GF-D8 (cell line): Measurements from ENCODE around the gene EHMT1.
"Not testable (repeated sequence)": the region's sequence is repeated elsewhere in the genome, so short reads cannot be mapped to it uniquely, and the experiment has no call there.

ENCODE experiments used
- DNase-seq: peaks from one replicate; lab custom pipeline; 2025; lab: John Stamatoyannopoulos, UW

Gene EHMT1

DNA sequence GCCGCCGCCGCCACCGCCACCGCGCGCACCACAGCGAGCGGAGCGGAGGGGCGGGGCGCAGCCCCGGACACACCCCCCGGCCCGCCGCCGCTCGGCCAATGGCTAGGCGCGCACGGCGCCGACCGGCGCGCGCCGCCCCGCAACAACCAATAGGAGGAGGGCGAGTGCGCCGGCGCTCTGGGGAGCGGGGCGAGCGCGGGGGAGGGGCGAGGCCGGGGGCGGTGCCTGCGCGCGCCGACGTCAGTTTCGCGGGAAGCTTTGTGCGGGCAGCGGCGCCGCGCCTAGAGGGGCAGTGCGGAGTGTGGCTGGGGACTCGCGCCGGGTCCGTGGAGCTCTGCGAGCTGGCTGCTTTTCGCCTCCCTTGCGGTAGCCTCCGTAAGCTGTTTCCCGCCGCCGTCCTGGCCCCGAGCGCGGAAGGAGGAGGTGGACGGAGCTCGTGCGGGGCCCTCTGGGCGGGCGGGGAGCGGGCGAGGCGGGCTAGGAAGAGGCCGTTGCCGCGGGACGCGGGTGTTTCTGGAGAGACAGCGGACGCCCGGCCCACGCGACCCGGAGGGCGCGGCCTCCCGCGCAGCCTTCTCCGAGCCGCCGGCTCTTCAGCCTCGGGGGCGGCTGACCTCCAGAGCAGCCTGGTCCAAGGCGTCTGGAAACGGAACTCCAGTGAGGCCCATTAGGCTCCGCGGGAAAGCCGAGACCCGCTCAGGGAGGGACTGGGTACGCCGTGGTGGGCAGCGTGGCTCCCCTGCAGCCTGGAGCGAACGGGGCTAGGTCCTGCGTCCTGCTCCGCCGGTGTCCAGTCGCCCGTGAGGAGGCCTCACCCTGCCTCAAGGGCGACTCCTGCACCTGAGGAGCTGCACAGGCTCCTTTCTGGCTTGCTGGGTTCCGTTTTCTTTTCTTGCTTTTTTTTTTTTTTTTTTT lies 28.1 kb upstream of the EHMT1 start, which contains the start of gene ZMYND19:
Gene ZMYND19 (minus strand): TSS at position 44 of the 915 bp plus-strand sequence. CDS start 249 bp downstream, outside the sequence.
- DNase-seq: peak; percentile 72

DNA sequence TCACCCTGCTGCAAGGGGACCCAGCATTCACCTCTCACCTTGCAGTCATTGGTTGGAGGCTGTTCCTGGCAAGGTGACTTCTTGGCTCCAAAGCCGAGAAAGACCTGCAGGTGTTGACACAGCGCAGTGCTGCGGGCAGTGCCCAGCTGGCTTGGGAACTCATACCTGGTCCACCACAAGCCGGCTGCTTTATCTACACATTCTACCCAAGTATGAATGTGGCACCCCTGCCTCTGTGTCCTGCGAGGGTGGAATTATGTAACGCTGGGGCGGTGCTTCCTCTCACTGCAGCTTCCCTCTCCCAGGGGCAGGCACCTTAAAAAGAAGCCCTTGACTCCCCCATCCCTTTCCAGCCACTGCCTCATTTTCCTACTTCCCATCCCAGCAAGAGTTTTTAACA lies 26.0 kb upstream of the EHMT1 start:
- DNase-seq: peak; percentile 24

DNA sequence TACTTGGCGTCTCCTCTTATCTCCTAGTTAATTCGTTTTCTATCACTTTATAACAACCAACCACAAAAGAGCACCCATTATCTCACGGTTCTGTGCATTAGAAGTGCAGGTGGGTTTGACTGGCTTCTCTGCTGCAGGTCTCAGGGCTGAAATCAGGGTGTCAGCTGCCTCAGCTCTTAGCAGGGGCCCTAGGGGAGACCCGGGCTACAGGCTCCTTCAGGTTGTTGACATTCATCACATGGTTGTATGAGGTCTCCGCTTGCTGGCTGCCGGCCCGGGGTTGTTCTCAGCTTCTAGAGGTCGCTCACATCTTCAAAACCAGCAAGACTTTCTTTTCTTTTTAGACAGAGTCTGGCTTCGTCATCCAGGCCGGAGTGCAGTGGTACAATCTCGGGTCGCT lies 25.6 kb upstream of the EHMT1 start:
- DNase-seq: no peak

DNA sequence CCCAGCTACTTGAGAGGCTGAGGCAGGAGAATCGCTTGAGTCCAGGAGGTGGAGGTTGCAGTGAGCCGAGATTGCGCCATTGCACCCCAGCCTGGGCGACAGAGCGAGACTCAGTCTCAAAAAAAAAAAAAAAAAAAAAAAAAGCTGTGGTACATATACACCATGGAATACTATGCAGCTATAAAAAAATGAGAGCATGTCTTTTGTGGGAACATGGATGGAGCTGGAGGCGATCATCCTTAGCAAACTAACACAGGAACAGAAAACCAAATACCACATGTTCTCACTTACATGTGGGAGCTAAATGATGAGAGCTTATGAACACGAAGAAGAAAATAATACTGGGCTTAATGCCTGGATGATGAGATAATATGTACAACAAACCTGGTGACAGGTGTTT lies 22.2 kb upstream of the EHMT1 start:
- not testable (repeated sequence) for DNase-seq

DNA sequence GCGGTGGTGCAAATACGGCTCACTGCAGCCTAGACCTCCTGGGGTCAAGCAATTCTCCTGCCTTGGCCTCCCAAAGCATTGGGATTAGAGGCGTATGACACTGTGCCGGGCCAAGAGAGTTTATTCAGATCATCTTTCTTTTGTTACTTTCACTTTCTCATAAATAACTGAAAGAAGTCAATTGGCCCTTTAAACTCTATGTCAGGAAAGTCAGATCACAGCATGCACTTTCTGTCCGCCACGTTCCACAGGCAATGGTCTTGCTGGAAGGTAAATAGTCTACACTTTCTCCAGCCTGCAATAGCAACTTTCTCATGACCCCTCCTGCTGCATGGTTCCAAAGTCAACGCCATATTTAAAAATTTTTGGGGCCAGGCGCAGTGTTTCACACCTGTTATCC lies 19.9 kb upstream of the EHMT1 start:
- no peak for DNase-seq

DNA sequence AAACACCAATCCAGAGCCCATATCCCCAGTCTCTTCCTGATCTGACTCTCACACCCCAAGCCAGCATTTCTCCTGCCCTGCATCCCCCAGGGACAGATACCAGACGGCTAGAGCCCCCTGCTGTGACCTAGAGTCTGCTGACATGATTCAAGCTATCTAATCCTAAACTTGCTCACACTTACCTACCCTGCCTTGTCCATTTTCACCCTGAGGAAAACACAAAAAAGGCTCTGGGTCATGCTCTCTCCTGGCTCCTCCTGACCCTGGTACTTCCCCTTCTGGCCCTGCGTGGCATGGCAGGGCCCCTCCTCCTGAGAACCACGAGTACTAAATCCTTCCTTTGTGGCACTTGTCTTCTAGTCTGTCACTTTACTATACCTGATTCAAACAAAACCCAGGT lies 16.1 kb upstream of the EHMT1 start:
- DNase-seq: peak; percentile 36

DNA sequence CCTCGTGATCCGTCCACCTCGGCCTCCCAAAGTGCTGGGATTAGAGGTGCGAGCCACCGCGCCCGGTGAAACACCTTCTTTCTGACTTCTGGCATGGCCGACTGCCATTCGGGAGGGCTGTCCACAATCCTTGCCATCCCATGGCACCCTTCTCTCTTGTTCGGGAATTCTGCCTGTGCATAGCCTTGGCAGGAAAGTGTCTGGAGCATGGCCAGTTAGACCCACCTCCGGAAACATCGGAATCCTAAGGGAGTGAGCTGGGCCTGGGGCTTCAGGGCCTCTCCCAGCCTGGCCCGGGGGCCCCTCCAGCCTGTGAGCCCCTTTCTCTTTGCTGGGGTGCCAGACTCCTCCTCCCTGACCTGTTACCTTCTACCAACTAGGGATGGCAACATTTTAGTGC lies 14.9 kb upstream of the EHMT1 start:
- no peak for DNase-seq

DNA sequence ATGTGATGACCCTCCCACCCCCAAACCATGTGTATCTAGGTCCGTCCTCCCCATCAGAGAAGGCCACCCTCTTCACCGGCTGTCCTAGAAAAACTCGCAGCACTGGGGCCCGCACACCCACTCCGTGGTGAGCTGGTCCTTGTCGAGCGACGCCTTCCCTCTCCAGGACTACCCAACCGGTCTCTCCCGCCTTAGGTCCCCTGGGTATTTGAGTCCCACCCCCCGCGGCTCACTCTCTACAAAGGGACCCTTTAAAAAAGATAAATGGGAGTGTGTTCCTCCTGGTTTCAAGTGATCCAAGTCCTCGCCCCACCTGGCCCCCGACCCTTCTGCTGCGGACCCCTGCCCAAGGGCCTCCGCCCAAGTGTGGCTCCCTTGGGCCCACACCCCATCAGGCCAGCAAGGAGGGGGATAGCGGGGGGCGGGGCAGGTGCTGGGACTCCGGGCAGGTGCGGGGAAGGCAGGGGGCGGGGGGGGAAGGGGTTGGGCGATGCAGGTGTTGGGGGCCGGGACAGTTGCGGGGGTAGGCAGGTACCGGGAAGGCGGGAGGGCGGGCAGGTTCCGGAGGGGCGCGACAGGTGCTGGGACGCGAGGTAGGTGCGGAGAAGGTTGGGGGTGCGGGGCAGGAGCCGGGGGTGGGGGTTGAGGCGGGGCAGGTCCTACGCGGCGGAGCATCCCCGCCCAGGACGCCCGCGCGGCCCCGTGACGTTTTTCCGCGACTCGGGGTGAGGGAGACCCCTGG lies 14.3 kb upstream of the EHMT1 start:
- no peak for DNase-seq

DNA sequence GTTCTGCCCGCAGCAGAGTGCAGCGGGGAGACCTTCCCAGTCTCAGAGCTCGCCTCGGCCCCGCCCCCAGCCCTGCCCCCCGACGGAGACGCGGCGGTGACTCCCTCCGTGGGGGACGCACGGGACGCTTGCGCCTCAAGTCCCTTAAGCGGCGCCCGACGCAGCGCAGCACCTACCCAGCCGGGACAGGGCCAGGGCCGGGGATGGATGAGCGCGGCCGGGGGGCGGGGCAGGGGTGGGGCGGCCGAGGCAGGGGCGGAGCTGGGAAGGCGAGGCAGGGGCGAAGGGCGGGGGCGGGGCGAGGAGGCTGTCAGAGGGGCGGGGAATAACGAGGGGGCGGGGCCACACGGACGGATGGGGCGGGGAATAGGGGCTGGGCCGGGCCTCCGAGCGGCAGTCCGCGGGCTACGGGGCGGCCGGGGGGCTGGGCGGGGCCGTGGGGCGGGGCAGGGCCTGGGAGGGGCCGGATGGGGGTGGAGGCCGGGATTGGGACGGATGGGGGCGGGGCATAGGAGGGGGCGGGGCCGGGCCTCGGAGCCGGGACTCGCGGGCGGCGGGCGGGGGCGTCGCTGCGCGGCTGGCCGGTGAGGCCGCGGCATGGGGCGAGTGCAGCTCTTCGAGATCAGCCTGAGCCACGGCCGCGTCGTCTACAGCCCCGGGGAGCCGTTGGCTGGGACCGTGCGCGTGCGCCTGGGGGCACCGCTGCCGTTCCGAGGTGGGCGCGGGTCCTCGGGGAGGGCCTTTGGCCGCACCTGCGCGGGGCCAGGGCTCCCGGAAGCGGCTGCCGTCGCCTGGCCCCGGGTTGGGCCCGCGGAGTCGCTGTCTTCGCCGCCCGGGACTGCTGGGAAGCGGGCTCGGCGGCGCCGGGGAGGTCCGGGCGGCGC lies 13.4 kb upstream of the EHMT1 start, which contains the start of gene ARRDC1:
Gene ARRDC1 (plus strand): TSS at position 566 of the 884 bp plus-strand sequence. CDS start 32 bp downstream, at position 598.
- peak; percentile 79 for DNase-seq

DNA sequence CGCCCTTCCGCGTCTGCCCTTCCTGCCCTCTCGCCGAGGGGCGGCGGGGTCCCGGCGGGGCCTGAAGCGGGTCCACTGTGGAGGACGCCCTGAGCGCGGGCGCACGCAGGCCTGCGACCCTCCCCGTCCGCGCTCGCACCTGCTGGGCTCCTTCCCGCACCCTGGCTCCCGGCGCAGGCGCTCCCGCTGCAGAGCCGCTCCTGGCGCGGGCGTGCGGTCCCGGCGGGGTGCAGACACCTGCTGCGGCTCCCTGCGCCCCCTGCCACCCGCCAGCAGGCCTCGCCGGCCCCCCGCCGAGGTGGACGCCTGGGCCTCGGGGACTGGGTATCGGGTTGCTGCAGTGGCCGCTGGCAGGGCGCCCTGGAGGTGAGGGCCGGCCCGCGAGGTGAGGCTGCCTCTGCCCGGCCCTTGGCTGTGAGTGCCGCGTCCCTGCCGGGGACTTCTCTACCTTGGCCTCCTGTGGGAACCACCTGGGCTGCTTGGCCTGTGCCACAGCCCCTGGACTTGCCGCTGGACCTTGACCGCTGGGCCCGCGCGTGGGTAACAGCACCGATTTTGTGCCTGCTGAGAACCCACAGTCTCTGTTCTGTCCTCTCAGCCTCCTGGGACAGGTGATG lies 12.7 kb upstream of the EHMT1 start:
- DNase-seq: no peak

DNA sequence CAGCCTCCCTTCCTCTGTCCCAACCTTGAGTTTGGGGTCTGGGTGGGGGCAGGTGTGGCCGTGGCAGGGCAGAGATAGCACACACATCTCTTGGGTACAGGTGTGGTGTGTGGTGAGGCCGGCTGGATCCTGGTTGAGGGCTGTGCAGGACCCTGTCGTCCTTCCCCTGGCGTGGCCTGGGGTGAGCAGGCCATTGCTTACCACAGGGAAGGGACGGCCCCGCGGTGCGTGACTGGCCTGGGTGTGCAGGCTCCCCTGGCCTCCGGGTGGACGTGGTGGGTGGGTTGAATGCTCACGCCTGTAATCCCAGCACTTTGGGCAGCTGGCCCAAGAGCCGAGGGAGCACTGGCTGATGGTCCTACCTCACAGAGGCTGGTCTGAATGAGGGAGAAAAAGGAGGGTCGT lies 12.1 kb upstream of the EHMT1 start:
- DNase-seq: no peak

DNA sequence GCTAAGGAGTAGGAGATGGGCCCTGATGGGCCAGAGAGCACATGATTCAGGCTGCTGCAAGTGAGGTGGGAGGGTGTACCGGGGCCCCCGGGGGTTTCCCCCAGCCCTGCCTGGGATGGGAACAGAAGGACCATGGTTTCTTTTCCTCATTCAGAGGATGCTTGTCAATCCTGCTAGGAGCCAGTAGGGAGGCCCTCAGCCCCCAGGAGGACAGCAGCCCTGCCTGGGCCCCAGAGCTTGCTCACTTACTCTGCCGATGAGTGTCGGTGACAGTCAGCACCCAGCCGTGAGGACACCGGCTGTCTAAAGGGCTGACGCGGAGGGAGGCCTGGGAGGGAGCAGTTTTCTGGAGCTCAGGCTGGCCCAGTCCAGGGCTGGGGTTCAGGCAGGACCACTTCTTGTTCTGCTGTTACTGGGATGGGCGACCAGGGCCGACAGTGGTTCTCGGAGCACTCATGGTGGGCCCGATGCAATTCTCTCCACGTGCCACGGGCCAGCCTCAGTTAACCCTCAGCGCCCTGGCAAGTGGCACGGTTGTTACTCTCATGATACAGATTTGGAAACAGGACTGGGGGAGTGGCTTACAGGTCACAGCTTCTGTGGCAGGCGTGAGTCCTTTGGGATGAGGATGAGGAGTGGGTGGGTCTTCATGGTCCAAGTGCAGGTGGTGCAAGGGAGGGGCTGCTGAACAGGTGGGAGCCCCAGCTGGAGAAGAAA lies 11.5 kb upstream of the EHMT1 start:
- DNase-seq: no peak

DNA sequence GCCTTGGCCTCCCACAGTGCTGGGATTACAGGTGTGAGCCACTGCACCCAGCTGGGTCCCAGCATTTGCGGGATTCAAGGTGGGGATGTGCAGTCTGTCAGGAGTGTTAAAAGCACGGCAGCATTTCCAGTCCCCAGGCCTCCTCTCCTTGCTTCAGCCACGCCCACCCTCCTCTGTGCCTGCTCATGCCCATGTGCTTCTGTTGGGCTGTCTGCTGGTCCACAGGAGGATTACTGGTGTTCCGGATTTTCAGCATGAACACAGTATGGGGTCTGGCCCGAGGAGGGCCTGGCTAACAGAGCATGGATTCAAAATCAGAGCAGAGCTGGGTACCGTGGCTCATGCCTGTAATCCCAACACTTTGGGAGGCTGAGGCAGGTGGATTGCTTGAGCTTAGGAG lies 7.9 kb upstream of the EHMT1 start:
- no peak for DNase-seq

DNA sequence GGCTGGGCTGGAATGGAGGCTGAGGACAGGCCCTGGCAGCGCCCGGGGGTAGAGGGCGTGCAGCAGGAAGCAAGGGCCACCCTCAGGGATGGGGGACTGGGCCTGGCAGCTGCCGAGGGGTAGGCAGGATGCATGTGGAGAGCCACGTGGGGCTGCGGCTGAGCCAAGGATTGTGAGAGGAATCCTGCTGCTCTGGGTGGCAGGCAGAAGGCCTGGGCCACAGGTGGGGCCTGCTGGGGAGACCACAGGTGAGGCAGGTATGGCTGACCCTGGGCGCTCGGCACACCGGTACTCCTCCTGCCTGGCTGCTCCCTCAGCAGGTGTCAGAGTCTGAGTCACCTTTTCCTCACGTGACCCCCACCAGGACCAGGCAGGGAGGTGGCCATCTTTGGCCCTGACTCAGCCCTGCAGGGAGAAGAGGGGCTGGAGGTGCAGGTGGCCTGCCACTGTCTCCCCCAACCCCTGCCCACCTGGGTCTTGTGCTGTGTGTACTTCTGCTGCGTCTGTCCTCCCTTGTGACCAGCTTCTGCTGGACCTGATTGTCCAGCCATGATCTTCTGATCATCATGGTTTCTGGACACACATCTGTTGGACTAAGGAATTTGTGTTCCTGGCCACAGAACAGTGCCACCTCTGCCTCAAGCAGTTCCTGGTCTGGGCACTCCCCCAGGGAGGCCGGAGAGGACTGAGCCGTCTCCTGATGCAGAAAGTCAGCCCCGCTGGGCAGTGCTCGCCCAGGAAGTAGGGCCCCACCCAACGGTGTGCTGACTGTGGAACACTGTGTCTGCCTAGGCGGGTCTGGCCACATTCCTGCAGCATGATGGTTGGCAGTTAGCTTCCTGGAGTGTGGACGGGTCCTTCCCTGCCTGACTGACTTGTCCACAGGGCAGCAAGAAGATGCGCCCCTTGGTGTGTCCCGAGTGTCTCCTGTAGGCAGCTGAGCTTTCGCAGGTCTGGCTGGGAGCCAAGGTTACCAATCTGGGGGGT lies 6.9 kb upstream of the EHMT1 start:
- DNase-seq: no peak

DNA sequence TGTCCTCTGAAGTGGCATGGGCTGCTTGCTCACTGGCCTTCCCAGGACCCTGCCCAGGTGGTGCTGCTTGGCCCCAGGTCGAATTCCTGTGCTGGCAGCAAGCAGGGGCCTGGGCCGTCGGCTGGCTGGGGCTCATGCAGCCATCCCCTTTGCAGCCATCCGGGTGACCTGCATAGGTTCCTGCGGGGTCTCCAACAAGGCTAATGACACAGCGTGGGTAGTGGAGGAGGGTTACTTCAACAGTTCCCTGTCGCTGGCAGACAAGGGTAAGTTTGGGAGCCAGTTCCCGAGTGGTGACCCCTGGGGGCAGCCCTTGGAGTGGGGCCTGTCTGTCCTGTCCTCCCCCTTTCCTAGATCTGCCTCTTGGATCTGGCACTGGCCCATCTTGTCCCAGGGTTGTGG lies 6.1 kb upstream of the EHMT1 start:
- no peak for DNase-seq

DNA sequence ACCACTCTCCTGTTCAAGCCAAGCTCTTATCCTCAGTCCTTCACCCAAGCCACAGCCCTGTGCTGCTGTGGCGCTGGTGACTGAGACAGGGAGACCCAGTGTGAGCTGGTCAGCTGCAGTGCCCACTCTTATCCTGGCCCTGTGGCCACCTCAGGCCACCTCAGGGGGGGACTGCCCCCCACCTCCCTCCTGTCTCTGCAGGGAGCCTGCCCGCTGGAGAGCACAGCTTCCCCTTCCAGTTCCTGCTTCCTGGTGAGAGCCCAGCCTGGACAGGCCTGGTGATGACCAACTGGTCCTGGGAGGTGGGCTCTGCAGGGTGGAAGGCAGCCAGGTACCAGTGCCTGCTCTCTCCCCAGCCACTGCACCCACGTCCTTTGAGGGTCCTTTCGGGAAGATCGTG lies 5.5 kb upstream of the EHMT1 start:
- DNase-seq: no peak

DNA sequence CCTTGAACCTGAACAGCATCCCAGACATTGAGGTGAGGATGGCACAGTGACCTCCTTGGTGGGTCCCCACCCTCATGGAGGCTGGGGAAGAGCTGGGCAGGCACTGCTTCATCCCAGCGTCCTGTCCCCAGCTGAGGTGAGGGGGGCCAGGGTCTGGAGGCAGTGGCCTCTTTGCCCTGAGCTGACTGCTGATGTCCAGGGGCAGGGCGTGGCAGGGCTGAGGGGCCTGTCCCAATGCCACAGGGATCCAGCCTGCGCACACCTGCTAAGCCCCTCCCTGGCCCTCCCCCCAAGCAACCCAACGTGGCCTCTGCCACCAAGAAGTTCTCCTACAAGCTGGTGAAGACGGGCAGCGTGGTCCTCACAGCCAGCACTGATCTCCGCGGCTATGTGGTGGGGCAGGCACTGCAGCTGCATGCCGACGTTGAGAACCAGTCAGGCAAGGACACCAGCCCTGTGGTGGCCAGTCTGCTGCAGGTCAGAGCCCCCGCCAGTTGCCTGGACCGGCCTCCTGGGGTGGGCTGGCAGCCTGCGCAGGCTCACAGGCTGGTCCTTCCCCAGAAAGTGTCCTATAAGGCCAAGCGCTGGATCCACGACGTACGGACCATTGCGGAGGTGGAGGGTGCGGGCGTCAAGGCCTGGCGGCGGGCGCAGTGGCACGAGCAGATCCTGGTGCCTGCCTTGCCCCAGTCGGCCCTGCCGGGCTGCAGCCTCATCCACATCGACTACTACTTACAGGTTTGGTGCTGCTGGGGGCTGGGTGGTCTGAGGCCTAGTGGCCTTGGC lies 4.9 kb upstream of the EHMT1 start:
- no peak for DNase-seq

DNA sequence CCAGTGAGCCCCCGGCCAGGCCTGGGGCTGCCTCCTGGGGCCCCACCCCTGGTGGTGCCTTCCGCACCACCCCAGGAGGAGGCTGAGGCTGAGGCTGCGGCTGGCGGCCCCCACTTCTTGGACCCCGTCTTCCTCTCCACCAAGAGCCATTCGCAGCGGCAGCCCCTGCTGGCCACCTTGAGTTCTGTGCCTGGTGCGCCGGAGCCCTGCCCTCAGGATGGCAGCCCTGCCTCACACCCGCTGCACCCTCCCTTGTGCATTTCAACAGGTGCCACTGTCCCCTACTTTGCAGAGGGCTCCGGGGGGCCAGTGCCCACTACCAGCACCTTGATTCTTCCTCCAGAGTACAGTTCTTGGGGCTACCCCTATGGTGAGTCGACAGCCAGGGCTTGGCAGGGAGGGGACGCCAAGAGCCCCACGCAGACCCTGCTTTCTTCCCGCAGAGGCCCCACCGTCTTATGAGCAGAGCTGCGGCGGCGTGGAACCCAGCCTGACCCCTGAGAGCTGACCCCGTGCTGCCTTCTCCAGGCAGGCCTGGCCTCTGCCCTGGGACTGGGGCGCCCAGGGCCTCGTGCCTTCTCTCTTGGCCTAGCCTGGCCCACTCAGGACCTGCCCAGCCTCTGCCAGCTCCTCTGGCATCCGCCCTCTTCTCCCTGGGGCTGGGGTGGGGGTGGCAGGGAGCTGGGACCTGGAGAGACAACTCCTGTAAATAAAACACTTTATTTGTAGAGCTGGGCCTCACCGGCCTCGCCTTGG lies 4.0 kb upstream of the EHMT1 start:
- no peak for DNase-seq
